ENCODE results near the gene GNB1L.

GNB1L gene

GRCh38 chr22:19772673-19773469 is 81.8 kb downstream of the GNB1L start:
- no peak for DNase-seq

GRCh38 chr22:19772422-19772672 is 82.3 kb downstream of the GNB1L start:
- DNase-seq = no peak

- no peak for DNase-seq
These were observed 84.1 kb downstream of the GNB1L start for GRCh38 chr22:19770349-19771220.

- no peak for DNase-seq
These were observed 85.3 kb downstream of the GNB1L start for GRCh38 chr22:19769393-19769715.

- no peak for DNase-seq
These were observed 87.0 kb downstream of the GNB1L start for GRCh38 chr22:19767427-19768341.

DNA sequence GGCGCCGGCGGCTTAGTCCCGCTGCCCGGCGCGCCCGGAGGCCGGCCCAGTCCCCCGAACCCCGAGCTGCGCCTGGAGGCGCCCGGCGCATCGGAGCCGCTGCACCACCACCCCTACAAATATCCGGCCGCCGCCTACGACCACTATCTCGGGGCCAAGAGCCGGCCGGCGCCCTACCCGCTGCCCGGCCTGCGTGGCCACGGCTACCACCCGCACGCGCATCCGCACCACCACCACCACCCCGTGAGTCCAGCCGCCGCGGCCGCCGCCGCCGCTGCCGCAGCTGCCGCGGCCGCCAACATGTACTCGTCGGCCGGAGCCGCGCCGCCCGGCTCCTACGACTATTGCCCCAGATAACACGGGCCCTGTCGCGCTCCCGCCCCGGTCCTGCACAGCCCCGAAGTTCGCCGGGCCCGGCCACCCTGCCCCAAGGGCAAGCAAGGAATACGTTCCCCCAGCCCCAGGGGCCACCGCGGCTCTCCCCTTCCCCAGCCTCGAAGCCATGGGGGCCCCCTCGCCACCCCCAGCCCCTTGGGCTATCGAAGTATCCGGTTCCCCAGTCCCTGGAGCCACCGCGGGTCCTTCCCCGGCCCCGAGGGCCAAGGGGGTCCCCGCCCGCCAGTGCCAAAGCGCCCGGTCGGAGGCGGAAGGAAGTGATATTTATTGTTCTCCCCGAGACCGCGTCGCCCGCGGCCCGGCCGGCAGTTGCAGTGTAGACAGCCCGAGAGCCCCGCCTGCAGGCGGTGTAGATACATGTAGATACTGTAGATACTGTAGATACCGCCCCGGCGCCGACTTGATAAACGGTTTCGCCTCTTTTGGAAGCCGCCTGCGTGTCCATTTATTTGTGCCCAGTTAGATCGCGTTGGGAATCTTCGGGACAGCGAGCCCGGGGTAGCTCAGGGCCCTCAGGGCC is 87.9 kb downstream of the GNB1L start:
- peak in 3 of 5 donors; percentile 35 to 69 (median 37) for DNase-seq

GRCh38 chr22:19766240-19766510 is 88.5 kb downstream of the GNB1L start:
- DNase-seq = no peak

DNA sequence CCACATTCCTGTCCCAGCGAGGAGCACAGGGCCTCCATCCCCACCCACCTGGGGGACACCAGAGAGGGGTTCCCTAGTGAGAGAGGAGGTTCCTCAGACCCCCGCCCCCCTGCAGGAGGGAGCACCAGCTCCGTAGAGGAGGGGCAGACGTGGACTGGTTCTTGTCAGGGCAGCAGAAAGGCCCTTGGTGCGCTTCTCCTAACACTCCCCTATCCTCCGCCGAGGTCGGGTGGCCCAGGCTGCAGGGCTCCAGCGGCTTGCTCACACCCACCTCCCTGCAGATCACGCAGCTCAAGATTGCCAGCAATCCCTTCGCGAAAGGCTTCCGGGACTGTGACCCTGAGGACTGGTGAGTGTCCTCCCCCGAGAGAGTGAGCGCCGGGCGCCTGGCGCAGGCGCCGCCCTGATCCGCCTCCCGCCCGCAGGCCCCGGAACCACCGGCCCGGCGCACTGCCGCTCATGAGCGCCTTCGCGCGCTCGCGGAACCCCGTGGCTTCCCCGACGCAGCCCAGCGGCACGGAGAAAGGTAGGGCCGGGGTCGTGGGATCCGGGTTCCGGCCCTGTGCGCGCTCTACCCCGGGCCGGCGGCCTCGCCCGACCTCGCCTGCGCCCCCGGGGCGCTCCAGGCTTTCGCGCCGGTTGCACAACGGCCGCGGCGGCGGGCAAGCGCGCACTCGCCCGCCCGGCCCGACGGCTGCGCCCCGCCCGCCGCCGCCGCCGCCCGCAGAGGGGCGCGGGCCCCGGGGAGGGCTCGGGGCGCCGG is 89.0 kb downstream of the GNB1L start:
- peak in 1 of 5 donors; percentile 31 for DNase-seq

DNA sequence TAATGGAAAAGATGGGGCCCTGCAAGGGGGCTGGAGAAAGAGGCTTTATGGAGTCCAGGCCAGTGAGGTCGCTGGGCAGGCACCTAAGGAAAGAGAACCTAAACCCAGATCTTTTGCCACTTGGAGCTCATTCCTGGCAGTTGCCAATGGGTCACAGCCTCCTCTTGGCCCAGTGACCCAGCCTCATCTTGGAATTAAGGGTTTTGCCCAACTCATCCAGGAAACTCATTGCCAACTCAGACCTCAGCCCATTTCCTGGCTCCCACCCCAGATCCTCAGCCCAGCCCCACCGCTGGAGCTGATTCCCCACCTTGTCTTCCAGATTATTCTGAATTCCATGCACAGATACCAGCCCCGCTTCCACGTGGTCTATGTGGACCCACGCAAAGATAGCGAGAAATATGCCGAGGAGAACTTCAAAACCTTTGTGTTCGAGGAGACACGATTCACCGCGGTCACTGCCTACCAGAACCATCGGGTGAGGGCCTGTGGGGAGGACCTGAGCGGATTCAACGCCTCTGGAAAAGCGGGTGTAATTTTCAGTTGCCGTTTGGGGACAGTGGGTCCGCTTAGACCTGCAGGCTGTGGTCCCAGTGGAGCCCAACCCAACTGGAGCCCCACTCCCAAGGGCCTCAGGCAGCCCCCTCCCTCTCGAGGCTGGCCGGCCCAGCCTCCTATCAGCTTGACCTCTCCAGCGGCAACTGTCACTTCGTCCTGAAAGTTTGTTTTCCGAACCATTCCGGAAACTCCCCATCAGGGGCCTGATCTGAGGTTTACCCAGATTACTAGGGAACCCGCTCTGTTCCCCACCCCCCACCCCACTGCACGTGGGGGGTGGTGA is 89.8 kb downstream of the GNB1L start:
- no peak for DNase-seq

DNA sequence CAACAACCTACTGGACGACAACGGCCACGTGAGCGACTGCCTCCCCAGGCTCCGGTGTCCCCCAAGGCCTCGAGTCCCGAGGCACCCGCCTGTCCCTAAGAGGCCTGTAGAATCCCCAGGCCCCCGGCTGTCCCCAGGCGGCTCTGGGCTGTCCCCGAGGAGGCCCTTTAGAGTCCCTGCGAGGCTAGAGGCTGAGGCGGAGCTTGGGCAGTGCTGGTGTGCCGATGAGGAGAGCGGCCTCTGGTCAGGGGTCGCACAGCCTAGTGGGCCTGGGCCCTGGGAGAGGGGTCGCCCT is 90.4 kb downstream of the GNB1L start:
- no peak for DNase-seq

DNA sequence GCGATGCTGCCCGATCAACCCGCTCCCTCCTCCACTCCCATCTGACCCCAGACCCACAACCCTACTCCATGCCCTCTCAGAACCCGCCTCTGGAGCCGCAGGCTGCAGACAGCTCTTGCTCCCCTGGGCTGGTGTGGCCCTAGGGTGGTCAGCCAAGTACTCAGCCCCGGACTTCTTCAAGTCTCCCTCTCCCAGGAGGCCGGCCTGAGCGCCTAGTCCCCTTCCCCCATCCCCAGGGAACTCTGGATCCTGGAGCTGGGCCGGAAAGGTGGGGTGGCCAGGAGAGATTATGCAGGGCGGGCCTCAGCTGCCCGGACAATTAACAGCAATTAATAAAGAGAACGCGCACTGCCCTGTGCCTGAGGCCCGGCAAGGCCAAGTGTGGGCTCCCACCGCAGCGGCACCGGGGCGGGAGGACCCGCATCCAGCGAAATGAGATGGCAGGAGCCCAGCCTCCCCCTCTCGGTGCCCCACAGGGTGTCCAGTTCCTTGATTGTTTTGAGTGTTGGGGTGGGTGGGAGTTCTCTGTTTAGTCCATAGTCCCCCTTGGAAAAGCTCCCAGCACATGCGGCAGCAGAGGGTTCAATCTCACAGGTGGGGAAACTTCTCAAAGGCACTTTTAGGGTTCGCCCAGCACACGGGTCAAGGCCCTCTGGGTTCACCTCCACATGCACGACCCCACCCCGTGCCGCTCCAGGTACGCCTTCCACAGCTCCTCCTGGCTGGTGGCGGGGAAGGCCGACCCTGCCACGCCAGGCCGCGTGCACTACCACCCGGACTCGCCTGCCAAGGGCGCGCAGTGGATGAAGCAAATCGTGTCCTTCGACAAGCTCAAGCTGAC is 91.0 kb downstream of the GNB1L start:
- no peak for DNase-seq

GRCh38 chr22:19762568-19763457 is 91.9 kb downstream of the GNB1L start:
- DNase-seq = no peak

GRCh38 chr22:19761725-19762567 is 92.7 kb downstream of the GNB1L start:
- DNase-seq = no peak

- DNase-seq = no peak
These were observed 93.5 kb downstream of the GNB1L start for GRCh38 chr22:19760951-19761724.

DNA sequence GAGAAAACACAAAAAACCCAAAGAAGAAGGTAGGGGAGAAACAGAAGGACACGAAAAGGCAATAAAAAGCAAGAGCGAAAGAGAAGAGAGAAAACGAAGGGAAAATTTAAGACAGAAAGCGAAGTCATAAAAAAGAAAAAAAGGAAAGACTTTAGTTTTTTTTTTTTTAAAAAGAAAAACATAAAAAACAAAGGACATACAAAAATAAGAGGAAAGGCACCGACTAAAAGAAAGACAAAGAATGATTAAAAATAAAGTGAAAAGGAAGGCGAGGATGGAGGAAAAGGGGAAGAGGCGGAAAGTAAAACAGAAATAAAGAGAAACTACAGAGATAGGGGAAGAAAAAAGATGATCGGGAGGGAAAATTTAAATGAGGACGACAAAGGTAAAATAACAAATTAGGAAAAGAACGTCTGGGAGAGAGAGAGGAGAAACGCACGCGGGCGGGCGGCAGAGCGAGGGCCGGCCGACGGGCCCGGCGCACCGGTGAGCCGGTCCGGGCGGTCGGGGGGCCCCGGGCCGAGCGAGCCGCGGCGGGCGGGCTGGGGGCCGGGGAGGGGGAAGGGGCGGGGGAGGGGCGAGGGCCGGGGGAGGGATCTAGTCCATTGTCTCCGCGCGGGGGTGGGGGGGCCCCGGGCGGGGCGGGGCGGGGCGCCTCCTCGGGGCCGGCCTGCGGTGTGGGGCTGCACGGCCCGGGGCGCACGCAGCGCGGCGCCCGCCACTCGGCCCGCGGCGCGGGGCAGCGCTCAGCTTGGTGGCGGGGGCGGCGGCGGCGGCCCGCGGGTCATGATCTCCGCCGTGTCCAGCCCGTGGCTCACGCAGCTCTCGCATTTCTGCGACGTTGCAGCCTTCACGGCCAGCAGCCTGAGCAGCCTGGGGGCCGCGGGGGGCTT is 94.4 kb downstream of the GNB1L start, which contains the start of gene TBX1:
TSS of gene TBX1 (plus strand) at position 721 of the 893 bp plus-strand sequence. CDS start at position 787, 66 bp downstream.
- DNase-seq = no peak

Measured in T-helper 1 cell (primary cell).